Islet of Langerhans (tissue), 1 donor: Measurements from ENCODE around the gene RPL6.
"Not testable (repeated sequence)": the region's sequence is repeated elsewhere in the genome, so short reads cannot be mapped to it uniquely, and the experiment has no call there.

ENCODE experiments used
- FAIRE-seq: peaks from one replicate; lab custom pipeline; 2011; peaks lifted over from hg19 to GRCh38; lab: Jason Lieb, UNC

RPL6 gene

GRCh38 chr12:112409064-112409905 is at the start of gene RPL6:
Gene RPL6 (minus strand): TSS chr12:112409605. CDS start chr12:112408656, 949 bp downstream.
- peak; percentile 94 for FAIRE-seq

GRCh38 chr12:112458751-112459150 is 49.3 kb upstream of the RPL6 start:
- FAIRE-seq = no peak

GRCh38 chr12:112458330-112458729 is 48.9 kb upstream of the RPL6 start:
- no peak for FAIRE-seq

GRCh38 chr12:112457142-112457541 is 47.7 kb upstream of the RPL6 start:
- FAIRE-seq = not testable (repeated sequence)

GRCh38 chr12:112456029-112456428 is 46.6 kb upstream of the RPL6 start:
- FAIRE-seq = no peak

- no peak for FAIRE-seq
Measured at GRCh38 chr12:112450725-112451124, 41.3 kb upstream of the RPL6 start.

- FAIRE-seq = not testable (repeated sequence)
Measured at GRCh38 chr12:112448165-112448564, 38.8 kb upstream of the RPL6 start.

- FAIRE-seq = no peak
Measured at GRCh38 chr12:112447106-112447505, 37.7 kb upstream of the RPL6 start.

GRCh38 chr12:112446008-112446725 is 36.8 kb upstream of the RPL6 start:
- no peak for FAIRE-seq

GRCh38 chr12:112443916-112444315 is 34.5 kb upstream of the RPL6 start:
- FAIRE-seq = no peak

GRCh38 chr12:112440653-112441052 is 31.2 kb upstream of the RPL6 start:
- FAIRE-seq = not testable (repeated sequence)

- FAIRE-seq = no peak
Measured at GRCh38 chr12:112439769-112440168, 30.4 kb upstream of the RPL6 start.

GRCh38 chr12:112438645-112439044 is 29.2 kb upstream of the RPL6 start:
- FAIRE-seq = not testable (repeated sequence)

GRCh38 chr12:112433551-112433950 is 24.1 kb upstream of the RPL6 start:
- no peak for FAIRE-seq

GRCh38 chr12:112431965-112432364 is 22.6 kb upstream of the RPL6 start:
- no peak for FAIRE-seq

GRCh38 chr12:112430929-112431328 is 21.5 kb upstream of the RPL6 start:
- no peak for FAIRE-seq

- no peak for FAIRE-seq
Measured at GRCh38 chr12:112427760-112428159, 18.4 kb upstream of the RPL6 start.

- no peak for FAIRE-seq
Measured at GRCh38 chr12:112425582-112426382, 16.4 kb upstream of the RPL6 start.

GRCh38 chr12:112424126-112424525 is 14.7 kb upstream of the RPL6 start:
- no peak for FAIRE-seq

- no peak for FAIRE-seq
Measured at GRCh38 chr12:112422531-112422930, 13.1 kb upstream of the RPL6 start.

GRCh38 chr12:112421363-112421762 is 12.0 kb upstream of the RPL6 start:
- FAIRE-seq = no peak

- FAIRE-seq = no peak
Measured at GRCh38 chr12:112420740-112421139, 11.3 kb upstream of the RPL6 start.
